ENCODE data around the gene EEF2.
"Not testable (repeated sequence)": the region's sequence is repeated elsewhere in the genome, so short reads cannot be mapped to it uniquely, and the experiment has no call there.

GRCh38 chr19:3952755-3953276 is 32.4 kb downstream of the EEF2 start:
- TF ChIP-seq, protein P1, sequence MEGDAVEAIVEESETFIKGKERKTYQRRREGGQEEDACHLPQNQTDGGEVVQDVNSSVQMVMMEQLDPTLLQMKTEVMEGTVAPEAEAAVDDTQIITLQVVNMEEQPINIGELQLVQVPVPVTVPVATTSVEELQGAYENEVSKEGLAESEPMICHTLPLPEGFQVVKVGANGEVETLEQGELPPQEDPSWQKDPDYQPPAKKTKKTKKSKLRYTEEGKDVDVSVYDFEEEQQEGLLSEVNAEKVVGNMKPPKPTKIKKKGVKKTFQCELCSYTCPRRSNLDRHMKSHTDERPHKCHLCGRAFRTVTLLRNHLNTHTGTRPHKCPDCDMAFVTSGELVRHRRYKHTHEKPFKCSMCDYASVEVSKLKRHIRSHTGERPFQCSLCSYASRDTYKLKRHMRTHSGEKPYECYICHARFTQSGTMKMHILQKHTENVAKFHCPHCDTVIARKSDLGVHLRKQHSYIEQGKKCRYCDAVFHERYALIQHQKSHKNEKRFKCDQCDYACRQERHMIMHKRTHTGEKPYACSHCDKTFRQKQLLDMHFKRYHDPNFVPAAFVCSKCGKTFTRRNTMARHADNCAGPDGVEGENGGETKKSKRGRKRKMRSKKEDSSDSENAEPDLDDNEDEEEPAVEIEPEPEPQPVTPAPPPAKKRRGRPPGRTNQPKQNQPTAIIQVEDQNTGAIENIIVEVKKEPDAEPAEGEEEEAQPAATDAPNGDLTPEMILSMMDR (IDR thresholded peaks at IDR 0.05), result not testable (repeated sequence)
- TF ChIP-seq POLR2A (IDR thresholded peaks at IDR 0.05), result not testable (repeated sequence)

All from adrenal gland (tissue), 5 donors.